ENCODE data around the gene ZMYND12.

The ZMYND12 gene

GRCh38 chr1:42476605-42477004 lies 20.8 kb upstream of the ZMYND12 start:
- WGBS, 2 experiments, result 91% methylated on average over 2 of the region's 4 CpGs; no CpG with 5 or more reads in 1 of the 2 experiments
- H3K4me3 ChIP-seq (ENCODE audit: insufficient read depth, low read depth, low read length), result no peak overlapping the region

GRCh38 chr1:42469727-42470126 lies 13.9 kb upstream of the ZMYND12 start:
- H3K36me3 ChIP-seq (ENCODE audit: control insufficient read depth, insufficient read depth, low read length), result no peaks in the 10 kb centered on the region
- no peak overlapping the region for H3K27ac ChIP-seq (ENCODE audit: insufficient read depth, low read depth, low read length, poor library complexity, severe bottlenecking)
- H3K27me3 ChIP-seq (ENCODE audit: control insufficient read depth, insufficient read depth, low read length, poor library complexity, severe bottlenecking), result peaks cover 3% of the 10 kb centered on the region
- WGBS, 2 experiments, result 91 to 94% methylated on average over 2 of the region's 2 CpGs
- H3K9me3 ChIP-seq (ENCODE audit: control insufficient read depth, low read length), result no peaks in the 10 kb centered on the region
- H3K4me1 ChIP-seq (ENCODE audit: control insufficient read depth, insufficient read depth, low read length), result no peaks in the 10 kb centered on the region
- H3K4me3 ChIP-seq (ENCODE audit: insufficient read depth, low read depth, low read length), result no peak overlapping the region

More at GRCh38 chr1:42476605-42477004, 20.8 kb upstream of the ZMYND12 start:
- no peaks in the 10 kb centered on the region for H3K4me1 ChIP-seq (ENCODE audit: control insufficient read depth, insufficient read depth, low read length)
- H3K27ac ChIP-seq (ENCODE audit: insufficient read depth, low read depth, low read length, poor library complexity, severe bottlenecking), result no peak overlapping the region
- H3K9me3 ChIP-seq (ENCODE audit: control insufficient read depth, low read length), result no peaks in the 10 kb centered on the region
- H3K36me3 ChIP-seq (ENCODE audit: control insufficient read depth, insufficient read depth, low read length), result no peaks in the 10 kb centered on the region
- H3K27me3 ChIP-seq (ENCODE audit: control insufficient read depth, insufficient read depth, low read length, poor library complexity, severe bottlenecking), result no peaks in the 10 kb centered on the region

DNA sequence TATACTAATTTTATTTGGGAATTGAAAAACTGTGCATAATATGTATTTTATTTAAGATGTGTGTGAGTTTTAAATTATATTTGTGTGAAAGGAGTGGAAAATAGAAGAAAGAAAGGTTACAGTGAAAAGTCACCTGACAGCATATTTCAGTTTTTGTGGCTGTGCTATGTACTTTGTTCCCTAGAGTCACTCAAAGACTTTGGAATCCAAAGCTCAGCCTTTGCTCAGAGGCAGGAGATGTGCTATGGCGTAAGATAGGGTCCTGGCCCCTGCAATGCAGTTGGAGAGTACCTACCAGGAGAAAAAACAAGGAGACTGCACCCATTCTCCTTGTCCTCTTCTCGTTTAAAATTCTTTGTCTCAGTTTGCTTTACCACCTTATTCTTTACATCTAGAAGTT lies 10.2 kb upstream of the ZMYND12 start:
- H3K36me3 ChIP-seq (ENCODE audit: control insufficient read depth, insufficient read depth, low read length), result no peaks in the 10 kb centered on the region
- H3K4me1 ChIP-seq (ENCODE audit: control insufficient read depth, insufficient read depth, low read length), result peaks cover 3% of the 10 kb centered on the region
- H3K27me3 ChIP-seq (ENCODE audit: control insufficient read depth, insufficient read depth, low read length, poor library complexity, severe bottlenecking), result peaks cover 7% of the 10 kb centered on the region
- H3K9me3 ChIP-seq (ENCODE audit: control insufficient read depth, low read length), result no peaks in the 10 kb centered on the region
- H3K27ac ChIP-seq (ENCODE audit: insufficient read depth, low read depth, low read length, poor library complexity, severe bottlenecking), result no peak overlapping the region
- WGBS, 2 experiments, result 87 to 93% methylated on average over 2 of the region's 2 CpGs
- H3K4me3 ChIP-seq (ENCODE audit: insufficient read depth, low read depth, low read length), result no peak overlapping the region

- H3K4me1 ChIP-seq (ENCODE audit: control insufficient read depth, insufficient read depth, low read length), result peaks cover 3% of the 10 kb centered on the region
- no peaks in the 10 kb centered on the region for H3K9me3 ChIP-seq (ENCODE audit: control insufficient read depth, low read length)
- peaks cover 7% of the 10 kb centered on the region for H3K27me3 ChIP-seq (ENCODE audit: control insufficient read depth, insufficient read depth, low read length, poor library complexity, severe bottlenecking)
- H3K4me3 ChIP-seq (ENCODE audit: insufficient read depth, low read depth, low read length), result peak overlapping the region; percentile 68
- 91 to 92% methylated on average over 3 of the region's 3 CpGs for WGBS, 2 experiments
- peaks cover 3% of the 10 kb centered on the region for H3K36me3 ChIP-seq (ENCODE audit: control insufficient read depth, insufficient read depth, low read length)
- no peak overlapping the region for H3K27ac ChIP-seq (ENCODE audit: insufficient read depth, low read depth, low read length, poor library complexity, severe bottlenecking)
Observed at GRCh38 chr1:42463921-42464320, 8.1 kb upstream of the ZMYND12 start.

DNA sequence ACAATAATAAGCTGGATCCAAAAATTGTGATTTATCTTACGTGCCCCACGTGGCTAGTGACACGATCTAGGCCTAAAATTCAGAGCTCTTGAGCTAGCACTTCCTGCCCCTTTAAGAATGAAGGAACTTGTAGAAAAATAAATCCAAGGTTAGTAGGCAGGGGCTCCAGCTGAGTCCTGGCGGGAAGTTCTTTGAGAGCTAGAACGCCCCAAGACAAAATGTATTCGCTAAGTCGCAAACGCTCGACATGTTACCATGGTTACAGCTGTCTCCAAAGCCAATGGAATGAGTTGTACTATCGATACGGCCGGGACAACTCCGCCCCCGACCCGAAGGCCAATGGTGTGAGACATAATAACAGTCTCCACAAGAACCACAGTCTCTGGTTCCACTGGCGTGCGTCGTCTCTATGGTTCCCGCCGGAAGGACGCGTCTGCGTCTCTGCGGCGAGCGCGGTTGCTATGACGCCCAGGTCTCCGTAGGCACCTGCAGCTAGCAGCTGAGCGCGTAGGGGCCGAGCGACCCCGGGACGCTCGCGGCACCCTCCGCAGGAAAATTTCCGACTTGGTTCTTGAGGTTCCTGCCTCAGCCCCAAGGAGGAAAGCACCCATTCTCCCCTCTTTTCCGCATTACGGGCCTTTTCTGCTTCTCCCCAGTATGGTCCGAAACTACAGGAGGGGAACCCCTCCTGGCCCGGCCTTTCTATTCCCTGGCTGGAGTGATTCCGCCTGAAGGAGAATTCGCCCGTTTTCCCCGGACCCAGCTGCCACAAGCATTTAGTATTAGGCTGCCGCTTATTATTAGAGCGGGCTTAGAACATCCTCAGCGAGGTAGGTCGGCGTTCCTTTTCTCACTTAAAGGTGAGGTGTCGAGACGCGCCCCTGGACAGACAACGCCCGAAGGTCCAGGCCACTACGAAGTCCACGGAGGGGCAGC lies 7.3 kb upstream of the ZMYND12 start, which contains the start of gene CCDC30:
Gene CCDC30 (plus strand): TSS at position 459 of the 936 bp plus-strand sequence. CDS start 17,266 bp downstream, outside the sequence.
- H3K9me3 ChIP-seq (ENCODE audit: control insufficient read depth, low read length), result no peaks in the 10 kb centered on the region
- H3K27me3 ChIP-seq (ENCODE audit: control insufficient read depth, insufficient read depth, low read length, poor library complexity, severe bottlenecking), result peaks cover 7% of the 10 kb centered on the region
- H3K36me3 ChIP-seq (ENCODE audit: control insufficient read depth, insufficient read depth, low read length), result peaks cover 7% of the 10 kb centered on the region
- peak within 1 kb of the TSS; percentile 68 for H3K4me3 ChIP-seq (ENCODE audit: insufficient read depth, low read depth, low read length)
- WGBS, 2 experiments, result 4 to 5% methylated on average over 59 of the region's 59 CpGs
- peak within 1 kb of the TSS; percentile 56 for H3K27ac ChIP-seq (ENCODE audit: insufficient read depth, low read depth, low read length, poor library complexity, severe bottlenecking)
- H3K4me1 ChIP-seq (ENCODE audit: control insufficient read depth, insufficient read depth, low read length), result peaks cover 3% of the 10 kb centered on the region

GRCh38 chr1:42461196-42461595 lies 5.4 kb upstream of the ZMYND12 start:
- Histone ChIP-seq H3K36me3 (ENCODE audit: control insufficient read depth, insufficient read depth, low read length) (peaks cover 7% of the 10 kb centered on the region), H3K4me1 (ENCODE audit: control insufficient read depth, insufficient read depth, low read length) (peaks cover 3% of the 10 kb centered on the region), H3K4me3 (ENCODE audit: insufficient read depth, low read depth, low read length) (no peak overlapping the region), H3K9me3 (ENCODE audit: control insufficient read depth, low read length) (no peaks in the 10 kb centered on the region), H3K27ac (ENCODE audit: insufficient read depth, low read depth, low read length, poor library complexity, severe bottlenecking) (no peak overlapping the region), H3K27me3 (ENCODE audit: control insufficient read depth, insufficient read depth, low read length, poor library complexity, severe bottlenecking) (peaks cover 4% of the 10 kb centered on the region)
- 88 to 93% methylated on average over 2 of the region's 2 CpGs for WGBS, 2 experiments

DNA sequence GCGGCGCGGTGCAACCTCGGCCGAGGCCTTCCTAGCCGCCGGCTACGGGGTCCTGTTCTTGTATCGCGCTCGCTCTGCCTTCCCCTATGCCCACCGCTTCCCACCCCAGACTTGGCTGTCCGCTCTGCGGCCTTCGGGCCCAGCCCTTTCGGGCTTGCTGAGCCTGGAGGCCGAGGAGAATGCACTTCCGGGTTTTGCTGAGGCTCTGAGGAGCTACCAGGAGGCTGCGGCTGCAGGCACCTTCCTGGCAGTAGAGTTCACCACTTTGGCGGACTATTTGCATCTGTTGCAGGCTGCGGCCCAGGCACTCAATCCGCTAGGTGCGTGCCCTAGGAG lies 900 bp upstream of the ZMYND12 start:
- Histone ChIP-seq H3K27me3 (ENCODE audit: control insufficient read depth, insufficient read depth, low read length, poor library complexity, severe bottlenecking) (no peaks in the 10 kb centered on the region), H3K36me3 (ENCODE audit: control insufficient read depth, insufficient read depth, low read length) (peaks cover 7% of the 10 kb centered on the region), H3K27ac (ENCODE audit: insufficient read depth, low read depth, low read length, poor library complexity, severe bottlenecking) (peak overlapping the region; percentile 18), H3K4me3 (ENCODE audit: insufficient read depth, low read depth, low read length) (peak overlapping the region; percentile 92), H3K4me1 (ENCODE audit: control insufficient read depth, insufficient read depth, low read length) (no peaks in the 10 kb centered on the region), H3K9me3 (ENCODE audit: control insufficient read depth, low read length) (no peaks in the 10 kb centered on the region)
- WGBS, 2 experiments, result 3% methylated on average over 23 of the region's 23 CpGs

- H3K27me3 ChIP-seq (ENCODE audit: control insufficient read depth, insufficient read depth, low read length, poor library complexity, severe bottlenecking), result no peaks in the 10 kb centered on the region
- H3K36me3 ChIP-seq (ENCODE audit: control insufficient read depth, insufficient read depth, low read length), result peaks cover 7% of the 10 kb centered on the region
- no peaks in the 10 kb centered on the region for H3K9me3 ChIP-seq (ENCODE audit: control insufficient read depth, low read length)
- no peaks in the 10 kb centered on the region for H3K4me1 ChIP-seq (ENCODE audit: control insufficient read depth, insufficient read depth, low read length)
- 93% methylated on average over 5 of the region's 5 CpGs for WGBS, 2 experiments
- H3K4me3 ChIP-seq (ENCODE audit: insufficient read depth, low read depth, low read length), result no peak overlapping the region
- H3K27ac ChIP-seq (ENCODE audit: insufficient read depth, low read depth, low read length, poor library complexity, severe bottlenecking), result no peak overlapping the region
Observed at GRCh38 chr1:42454403-42454802, 1.4 kb downstream of the ZMYND12 start.

DNA sequence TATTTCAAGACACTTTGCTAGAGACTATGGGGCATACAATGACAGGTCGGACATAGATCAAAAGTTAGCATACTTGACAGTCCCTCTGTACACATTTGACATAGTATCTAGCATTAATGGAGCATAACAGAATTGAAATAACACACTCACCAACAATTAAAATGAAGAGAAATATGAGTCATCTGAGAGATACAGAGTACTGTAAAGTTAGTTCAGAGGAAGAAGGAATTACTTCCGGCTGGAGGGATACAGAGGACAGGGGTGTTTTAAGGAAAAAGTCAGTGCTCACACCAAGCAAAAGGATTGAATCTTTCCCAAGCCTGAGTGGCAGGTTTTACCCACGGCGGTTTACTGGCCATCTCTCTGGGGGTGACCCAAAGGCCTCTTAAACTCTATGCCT lies 2.4 kb downstream of the ZMYND12 start:
- Histone ChIP-seq H3K9me3 (ENCODE audit: control insufficient read depth, low read length) (no peaks in the 10 kb centered on the region), H3K27ac (ENCODE audit: insufficient read depth, low read depth, low read length, poor library complexity, severe bottlenecking) (no peak overlapping the region), H3K4me3 (ENCODE audit: insufficient read depth, low read depth, low read length) (no peak overlapping the region), H3K27me3 (ENCODE audit: control insufficient read depth, insufficient read depth, low read length, poor library complexity, severe bottlenecking) (no peaks in the 10 kb centered on the region), H3K36me3 (ENCODE audit: control insufficient read depth, insufficient read depth, low read length) (no peaks in the 10 kb centered on the region), H3K4me1 (ENCODE audit: control insufficient read depth, insufficient read depth, low read length) (no peaks in the 10 kb centered on the region)
- WGBS, 2 experiments, result 85 to 92% methylated on average over 4 of the region's 4 CpGs

DNA sequence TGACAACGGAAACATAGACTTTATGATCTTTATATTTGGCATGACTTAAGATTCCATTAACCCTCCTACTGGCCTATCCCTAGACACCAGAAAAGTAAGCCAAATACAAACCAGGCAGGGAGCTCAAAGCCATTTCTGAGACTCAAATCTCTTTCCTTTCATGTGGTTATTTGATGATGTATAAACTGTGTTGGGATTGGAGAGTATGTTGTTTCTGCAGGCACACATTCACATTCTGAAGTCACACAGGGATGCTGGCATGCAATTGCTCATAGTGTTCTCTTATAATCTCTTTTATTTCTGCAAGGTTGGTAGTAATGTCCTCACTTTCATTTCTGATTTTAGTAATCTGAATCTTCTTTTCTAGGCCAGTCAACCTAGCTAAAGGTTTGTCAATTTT lies 5.8 kb downstream of the ZMYND12 start:
- Histone ChIP-seq H3K4me1 (ENCODE audit: control insufficient read depth, insufficient read depth, low read length) (no peaks in the 10 kb centered on the region), H3K27ac (ENCODE audit: insufficient read depth, low read depth, low read length, poor library complexity, severe bottlenecking) (no peak overlapping the region), H3K27me3 (ENCODE audit: control insufficient read depth, insufficient read depth, low read length, poor library complexity, severe bottlenecking) (no peaks in the 10 kb centered on the region), H3K36me3 (ENCODE audit: control insufficient read depth, insufficient read depth, low read length) (no peaks in the 10 kb centered on the region), H3K4me3 (ENCODE audit: insufficient read depth, low read depth, low read length) (no peak overlapping the region), H3K9me3 (ENCODE audit: control insufficient read depth, low read length) (no peaks in the 10 kb centered on the region)
- WGBS, 2 experiments, result 84 to 100% methylated on average over 1 of the region's 1 CpG

Measured in ectodermal cell (in vitro differentiated cells).